ENCODE data around the gene GALNT1. TPM values are rescaled to one million over a fixed set of nuclear protein-coding genes. Genes with fewer than 3 reads are reported as not detected.
A peak's percentile ranks its signal among the peaks of the same experiment; 100 is the strongest.

Gene GALNT1
- total RNA-seq, 1 donor from 2014 or later, result 47.8 TPM

- Histone ChIP-seq H3K4me1 (peaks cover 9% of the 10 kb centered on the region), H3K27ac (replicated peaks) (no peak overlapping the region), H3K4me3 (no peak overlapping the region), H3K36me3 (peaks cover 46% of the 10 kb centered on the region), H3K9me3 (replicated peaks) (no peaks in the 10 kb centered on the region), H3K27me3 (ENCODE audit: low read depth) (no peaks in the 10 kb centered on the region)
- DNase-seq, result no peak
- TF ChIP-seq CTCF (IDR thresholded peaks at IDR 0.05; ENCODE audit: borderline replicate concordance), result no peak
- intact Hi-C loops (cut with micrococcal nuclease), result no loop called here
These were observed 107.2 kb downstream of the GALNT1 start for GRCh38 chr18:35688757-35689156.

DNA sequence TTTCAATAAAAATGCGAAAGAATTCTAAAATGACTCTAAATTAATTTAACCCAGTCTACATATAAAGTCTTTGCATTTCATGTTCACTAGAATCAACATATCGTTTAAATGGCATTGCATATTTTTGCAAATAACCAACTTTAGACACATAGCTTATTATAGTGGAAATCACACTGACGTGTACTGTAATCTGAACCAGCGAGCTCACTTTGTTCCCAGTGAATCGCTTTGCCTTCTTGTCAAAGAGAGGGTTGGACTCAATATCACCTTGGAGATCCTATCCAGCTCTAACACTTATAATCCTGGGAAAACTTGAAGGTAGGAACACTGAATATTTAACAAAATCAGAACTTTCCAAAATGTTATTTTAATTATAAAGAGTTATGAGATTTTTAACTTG lies 108.2 kb downstream of the GALNT1 start:
- TF ChIP-seq CTCF (IDR thresholded peaks at IDR 0.05; ENCODE audit: borderline replicate concordance), result no peak
- H3K27ac ChIP-seq (replicated peaks), result no peak overlapping the region
- no peak overlapping the region for H3K4me3 ChIP-seq
- peaks cover 3% of the 10 kb centered on the region for H3K4me1 ChIP-seq
- no peaks in the 10 kb centered on the region for H3K27me3 ChIP-seq (ENCODE audit: low read depth)
- DNase-seq, result no peak
- peaks cover 46% of the 10 kb centered on the region for H3K36me3 ChIP-seq
- no peaks in the 10 kb centered on the region for H3K9me3 ChIP-seq (replicated peaks)
- intact Hi-C loops (cut with micrococcal nuclease), result no loop called here

DNA sequence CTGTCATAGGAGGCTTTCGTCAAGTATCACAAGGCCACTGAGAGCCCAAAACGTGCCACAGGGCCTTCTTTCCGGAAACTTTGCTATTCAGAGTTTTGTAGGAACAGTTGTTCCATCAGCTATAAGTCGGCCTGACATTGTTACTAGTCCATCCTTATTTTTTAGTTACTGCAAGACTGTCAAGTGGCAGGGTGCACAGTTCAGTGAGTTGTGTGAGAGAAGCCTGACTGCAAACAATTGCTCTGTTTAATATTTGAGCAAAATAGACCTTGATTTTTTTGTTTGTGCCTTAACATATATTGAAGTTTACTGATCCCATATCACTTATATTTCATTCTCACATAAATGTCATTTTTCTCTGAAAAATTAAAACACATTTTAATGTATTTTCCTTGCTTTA lies 110.1 kb downstream of the GALNT1 start:
- TF ChIP-seq CTCF (IDR thresholded peaks at IDR 0.05; ENCODE audit: borderline replicate concordance), result no peak
- Histone ChIP-seq H3K4me1 (peaks cover 21% of the 10 kb centered on the region), H3K4me3 (no peak overlapping the region), H3K9me3 (replicated peaks) (no peaks in the 10 kb centered on the region), H3K27me3 (ENCODE audit: low read depth) (no peaks in the 10 kb centered on the region), H3K27ac (replicated peaks) (no peak overlapping the region), H3K36me3 (peaks cover 45% of the 10 kb centered on the region)
- no peak for DNase-seq
- intact Hi-C loops (cut with micrococcal nuclease), result no loop called here

DNA sequence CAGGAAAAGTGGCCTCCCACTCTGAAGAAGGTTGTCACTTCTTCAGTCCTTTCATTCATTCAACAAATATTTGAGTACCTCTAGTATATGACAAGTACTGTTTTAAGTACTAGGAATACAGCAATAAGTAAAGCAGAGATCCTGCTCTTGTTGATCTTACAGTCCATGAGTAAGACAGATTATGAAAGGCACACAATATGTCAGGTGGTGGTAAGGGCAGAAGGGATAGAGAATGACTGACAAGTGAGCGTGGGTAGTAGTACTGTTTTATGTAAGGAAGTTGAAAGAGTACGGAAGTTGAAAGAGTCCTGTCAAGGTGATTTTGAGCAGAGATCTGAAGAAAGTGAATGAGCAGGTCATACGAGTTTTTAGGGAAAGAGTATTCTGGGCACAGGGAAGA lies 111.3 kb downstream of the GALNT1 start:
- Histone ChIP-seq H3K4me1 (peaks cover 21% of the 10 kb centered on the region), H3K9me3 (replicated peaks) (no peaks in the 10 kb centered on the region), H3K4me3 (no peak overlapping the region), H3K36me3 (peaks cover 35% of the 10 kb centered on the region), H3K27me3 (ENCODE audit: low read depth) (no peaks in the 10 kb centered on the region), H3K27ac (replicated peaks) (no peak overlapping the region)
- no peak for TF ChIP-seq CTCF (IDR thresholded peaks at IDR 0.05; ENCODE audit: borderline replicate concordance)
- DNase-seq, result no peak
- intact Hi-C loops (cut with micrococcal nuclease), result no loop called here

DNA sequence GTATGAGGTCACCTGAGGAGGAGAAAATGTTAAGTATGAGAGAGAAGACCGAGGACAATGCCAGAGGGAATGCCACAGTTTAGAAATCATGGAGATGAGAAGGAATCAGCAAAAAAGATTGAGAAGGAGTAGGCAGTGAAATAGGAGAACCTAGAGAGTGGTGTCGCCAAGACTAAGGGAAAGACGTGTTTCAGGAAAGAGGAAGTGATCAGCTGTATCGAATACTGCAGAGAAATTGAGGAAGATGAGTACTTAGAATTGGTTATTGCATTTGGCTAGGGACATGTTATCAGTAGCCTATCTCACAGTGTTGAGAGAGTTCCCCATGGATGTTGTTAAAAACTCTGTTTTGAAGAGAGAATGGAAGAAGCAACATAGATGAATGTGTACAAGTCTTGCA lies 112.3 kb downstream of the GALNT1 start:
- Histone ChIP-seq H3K36me3 (peaks cover 39% of the 10 kb centered on the region), H3K9me3 (replicated peaks) (no peaks in the 10 kb centered on the region), H3K4me1 (peaks cover 21% of the 10 kb centered on the region), H3K4me3 (no peak overlapping the region), H3K27me3 (ENCODE audit: low read depth) (no peaks in the 10 kb centered on the region), H3K27ac (replicated peaks) (no peak overlapping the region)
- intact Hi-C loops (cut with micrococcal nuclease), result no loop called here
- DNase-seq, result no peak
- no peak for TF ChIP-seq CTCF (IDR thresholded peaks at IDR 0.05; ENCODE audit: borderline replicate concordance)

- intact Hi-C loops (cut with micrococcal nuclease), result no loop called here
- H3K36me3 ChIP-seq, result peaks cover 36% of the 10 kb centered on the region
- DNase-seq, result no peak
- peak overlapping the region; percentile 73 for H3K27ac ChIP-seq (replicated peaks)
- no peaks in the 10 kb centered on the region for H3K27me3 ChIP-seq (ENCODE audit: low read depth)
- H3K4me1 ChIP-seq, result peaks cover 21% of the 10 kb centered on the region
- TF ChIP-seq CTCF (IDR thresholded peaks at IDR 0.05; ENCODE audit: borderline replicate concordance), result no peak
- H3K9me3 ChIP-seq (replicated peaks), result no peaks in the 10 kb centered on the region
- no peak overlapping the region for H3K4me3 ChIP-seq
These were observed 113.3 kb downstream of the GALNT1 start for GRCh38 chr18:35694808-35695207.

All from left ventricle myocardium inferior (tissue), 1 donor.